ENCODE results near the gene ARRB1. TPM values are rescaled to one million over a fixed set of nuclear protein-coding genes. Genes with fewer than 3 reads are reported as not detected.

ARRB1 gene
- total and polyA plus RNA-seq, 2 of the 13 experiments (the other 11 are each of a cell fraction or from before 2014, with no cell fraction given) = 22.5 to 35.7 TPM

GRCh38 chr11:75351791-75352587 lies 528 bp upstream of the ARRB1 start (continued):
- TF ChIP-seq KMT2B (CRISPR knock-in tag; IDR thresholded peaks at IDR 0.05) (peak; percentile 62; the same call in 1 of the 2 replicates), ZNF589 (CRISPR knock-in tag; conservative IDR thresholded peaks at IDR 0.05) (peak; percentile 70), CTCF (CRISPR knock-in tag; IDR thresholded peaks at IDR 0.05) (peak; percentile 74), ATF3 (CRISPR knock-in tag; IDR thresholded peaks at IDR 0.05) (no peak), ZNF318 (CRISPR knock-in tag; IDR thresholded peaks at IDR 0.05) (0 out of 2 replicates have a peak, but pooled peaks have one; percentile 26), ZNF597 (CRISPR knock-in tag; IDR thresholded peaks at IDR 0.05) (no peak), ZNF343 (CRISPR knock-in tag; IDR thresholded peaks at IDR 0.05) (no peak), KDM6A (CRISPR knock-in tag; IDR thresholded peaks at IDR 0.05; ENCODE audit: low read depth) (peak; percentile 39; the same call in 1 of the 2 replicates), EP300 (IDR thresholded peaks at IDR 0.05; ENCODE audit: low read depth in 2 of 2, low read length in 2 of 2) (peak in 1 of 2 experiments; percentile 76; a peak in 2 of 4 replicates), EP300 (CRISPR knock-in tag; IDR thresholded peaks at IDR 0.05; ENCODE audit: borderline replicate concordance) (peak; percentile 58; the same call in 1 of the 2 replicates)
